IPS-18a (cell line): ENCODE data around the gene RFX7.

Source experiments
- H3K27ac ChIP-seq: one replicate; pipeline ENCODE4 v1.5.1; 2013; ENCODE audit warnings: low read length
- H3K27me3 ChIP-seq: one replicate; pipeline ENCODE4 v1.6.1; 2013; ENCODE audit warnings: mild to moderate bottlenecking, low read length; ENCODE audit not compliant: control insufficient read depth, insufficient read depth
- H3K36me3 ChIP-seq: one replicate; pipeline ENCODE4 v1.6.1; 2013; ENCODE audit warnings: low read depth, low read length; ENCODE audit not compliant: control insufficient read depth
- H3K4me1 ChIP-seq: one replicate; pipeline ENCODE4 v1.6.1; 2013; ENCODE audit warnings: low read depth, low read length; ENCODE audit not compliant: control insufficient read depth
- H3K4me3 ChIP-seq: one replicate; pipeline ENCODE4 v1.5.1; 2013; ENCODE audit warnings: low read length
- H3K9ac ChIP-seq: one replicate; pipeline ENCODE4 v1.6.1; 2013; ENCODE audit warnings: mild to moderate bottlenecking, low read length, moderate library complexity
- H3K9me3 ChIP-seq: one replicate; pipeline ENCODE4 v1.6.1; 2013; ENCODE audit warnings: low read depth, low read length; ENCODE audit not compliant: control insufficient read depth

Gene RFX7

DNA sequence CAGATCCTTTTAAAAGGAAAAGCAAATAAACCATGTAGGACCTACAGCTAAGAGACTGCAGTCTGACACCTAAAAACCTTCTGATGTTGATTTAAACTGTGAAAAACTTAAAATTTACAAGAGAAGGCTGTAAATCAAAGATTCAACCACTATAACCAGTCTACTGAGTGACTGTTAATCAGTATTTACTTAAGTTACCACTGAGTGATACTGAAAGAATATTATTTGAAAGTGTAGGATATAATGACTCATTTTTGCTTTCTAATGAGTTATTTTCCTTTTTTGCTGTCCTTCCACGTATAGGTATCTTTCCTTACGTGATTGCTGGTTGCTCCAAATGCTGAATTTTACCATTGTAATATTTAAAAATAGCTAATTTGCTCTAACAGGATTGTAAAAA lies 44.6 kb downstream of the RFX7 start:
- H3K27me3 ChIP-seq = no peaks in the 10 kb centered on the region
- no peaks in the 10 kb centered on the region for H3K36me3 ChIP-seq

DNA sequence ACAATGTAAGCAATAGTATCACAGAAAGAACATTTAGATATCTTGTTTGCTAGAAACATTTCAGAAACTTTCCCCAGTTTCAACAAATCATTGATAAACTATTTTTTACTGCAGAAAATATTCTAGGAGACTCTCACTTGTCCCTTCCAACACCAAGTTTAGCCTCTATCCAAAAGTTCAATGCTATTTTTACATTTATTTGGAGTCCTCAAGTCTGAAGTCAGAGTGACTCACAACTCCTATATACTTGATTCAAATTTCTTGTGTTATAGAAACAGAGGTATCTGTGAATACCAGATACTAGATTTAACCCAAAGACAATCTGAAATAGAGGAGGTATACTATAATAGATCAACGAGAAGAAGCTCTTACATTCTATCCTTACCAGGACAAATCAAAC lies 49.6 kb downstream of the RFX7 start:
- Histone ChIP-seq H3K4me1 (no peaks in the 10 kb centered on the region), H3K27ac (no peak overlapping the region), H3K27me3 (no peaks in the 10 kb centered on the region), H3K36me3 (no peaks in the 10 kb centered on the region), H3K9ac (no peak overlapping the region), H3K4me3 (no peak overlapping the region), H3K9me3 (no peaks in the 10 kb centered on the region)

More for the DNA sequence above, 44.6 kb downstream of the RFX7 start:
- Histone ChIP-seq H3K9me3 (no peaks in the 10 kb centered on the region), H3K4me3 (no peak overlapping the region), H3K4me1 (no peaks in the 10 kb centered on the region), H3K9ac (no peak overlapping the region), H3K27ac (no peak overlapping the region)

DNA sequence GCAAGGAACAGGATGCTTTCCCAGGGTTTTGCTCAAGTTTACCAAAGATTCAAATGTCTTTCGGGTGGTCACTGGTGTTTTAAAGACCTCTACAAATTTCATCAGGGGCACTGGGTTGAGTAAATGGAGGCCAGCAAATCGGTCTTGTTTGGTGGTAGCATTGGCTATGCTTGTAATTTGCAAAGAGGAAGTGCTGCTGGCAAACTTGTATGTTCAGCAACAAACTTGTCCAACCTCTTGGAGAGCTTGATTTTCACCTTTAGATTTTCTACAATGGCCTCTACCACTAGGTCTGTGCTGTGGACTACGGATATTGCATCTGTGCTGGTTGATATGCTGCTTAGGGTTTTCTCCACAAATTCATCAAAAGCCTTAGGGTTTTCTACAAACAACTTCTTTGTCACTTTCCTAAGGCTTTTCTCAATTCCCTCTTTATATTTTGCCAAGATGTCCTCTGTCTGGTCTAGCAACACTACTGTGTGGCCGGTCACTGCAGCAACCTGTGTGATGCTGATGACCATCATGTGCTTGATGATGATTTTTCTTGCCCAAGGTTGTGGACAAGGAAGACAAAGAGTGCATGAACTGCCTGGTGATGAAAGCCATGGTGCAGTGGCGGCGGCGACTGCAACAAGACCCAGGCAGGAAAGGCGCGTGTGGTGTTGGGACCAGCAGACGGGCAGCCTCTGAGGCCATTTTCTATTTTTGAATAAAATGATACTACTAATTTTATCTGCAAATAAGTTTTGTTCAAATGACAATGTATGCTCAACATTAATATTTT lies 50.8 kb downstream of the RFX7 start:
- Histone ChIP-seq H3K4me3 (no peak overlapping the region), H3K36me3 (no peaks in the 10 kb centered on the region), H3K9me3 (no peaks in the 10 kb centered on the region)

DNA sequence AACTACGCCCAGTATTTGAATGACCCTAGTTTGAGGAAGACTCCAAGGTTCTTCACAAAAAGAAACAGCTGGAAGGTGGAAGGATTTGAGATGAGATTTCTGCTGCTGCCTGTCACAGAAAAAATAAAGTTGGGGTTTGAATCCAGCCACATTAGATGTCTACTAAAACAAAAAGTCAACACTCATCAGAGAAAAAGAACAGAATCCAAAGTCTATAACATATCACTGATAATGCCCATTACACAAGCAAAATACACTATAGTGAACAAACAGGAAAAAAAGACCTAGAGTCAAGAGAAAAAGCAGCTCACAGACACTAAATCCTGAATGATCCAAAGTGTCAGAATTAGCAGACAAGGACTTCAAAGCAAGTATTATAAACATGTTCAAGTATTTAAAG lies 56.0 kb downstream of the RFX7 start:
- Histone ChIP-seq H3K4me3 (no peak overlapping the region), H3K9me3 (no peaks in the 10 kb centered on the region), H3K36me3 (no peaks in the 10 kb centered on the region), H3K4me1 (no peaks in the 10 kb centered on the region), H3K9ac (no peak overlapping the region), H3K27me3 (no peaks in the 10 kb centered on the region), H3K27ac (no peak overlapping the region)

More for the DNA sequence above, 50.8 kb downstream of the RFX7 start:
- no peaks in the 10 kb centered on the region for H3K27me3 ChIP-seq
- no peaks in the 10 kb centered on the region for H3K4me1 ChIP-seq
- H3K27ac ChIP-seq = no peak overlapping the region
- H3K9ac ChIP-seq = no peak overlapping the region

DNA sequence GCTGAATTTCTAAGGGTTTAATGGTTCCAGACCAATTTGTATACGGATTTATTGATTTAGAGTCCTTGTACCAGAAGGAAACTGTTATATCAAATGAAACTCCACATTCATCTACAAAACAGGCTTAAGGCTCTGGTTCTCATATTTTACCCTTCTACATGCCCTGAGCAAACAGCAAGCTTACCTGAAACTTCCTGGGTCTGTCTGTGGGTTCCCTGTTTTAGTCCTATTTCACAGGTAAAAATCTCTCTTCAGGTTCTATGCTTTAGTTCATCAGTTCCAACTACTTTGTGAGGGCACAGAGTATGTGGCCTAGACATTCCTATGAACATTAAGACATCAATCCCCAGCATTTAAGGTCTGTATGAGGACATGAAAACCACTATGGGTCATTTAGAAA lies 57.7 kb downstream of the RFX7 start:
- Histone ChIP-seq H3K36me3 (no peaks in the 10 kb centered on the region), H3K4me1 (no peaks in the 10 kb centered on the region), H3K4me3 (no peak overlapping the region), H3K27me3 (no peaks in the 10 kb centered on the region), H3K9me3 (no peaks in the 10 kb centered on the region), H3K27ac (no peak overlapping the region), H3K9ac (no peak overlapping the region)

DNA sequence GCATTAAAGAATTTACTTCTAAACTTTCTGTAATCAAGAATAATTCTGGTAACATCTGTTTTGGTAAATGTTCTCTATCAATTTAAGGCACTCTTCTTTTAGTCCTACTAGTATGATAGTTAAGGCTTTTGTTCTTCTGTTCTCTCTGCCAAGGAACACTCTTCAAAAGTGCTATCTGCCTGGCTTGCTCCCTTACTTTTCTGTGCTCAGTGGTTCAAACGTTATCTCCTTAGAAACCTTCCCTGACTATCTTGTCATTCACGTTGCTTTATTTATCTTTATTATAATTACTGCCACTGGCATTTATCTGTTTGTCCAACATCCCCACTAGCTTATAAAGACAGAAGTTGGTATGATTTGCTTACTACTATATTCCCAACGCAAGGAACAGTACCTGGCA lies 59.2 kb downstream of the RFX7 start:
- Histone ChIP-seq H3K9ac (no peak overlapping the region), H3K4me1 (no peaks in the 10 kb centered on the region), H3K27me3 (no peaks in the 10 kb centered on the region), H3K36me3 (no peaks in the 10 kb centered on the region), H3K4me3 (no peak overlapping the region), H3K27ac (no peak overlapping the region), H3K9me3 (no peaks in the 10 kb centered on the region)

DNA sequence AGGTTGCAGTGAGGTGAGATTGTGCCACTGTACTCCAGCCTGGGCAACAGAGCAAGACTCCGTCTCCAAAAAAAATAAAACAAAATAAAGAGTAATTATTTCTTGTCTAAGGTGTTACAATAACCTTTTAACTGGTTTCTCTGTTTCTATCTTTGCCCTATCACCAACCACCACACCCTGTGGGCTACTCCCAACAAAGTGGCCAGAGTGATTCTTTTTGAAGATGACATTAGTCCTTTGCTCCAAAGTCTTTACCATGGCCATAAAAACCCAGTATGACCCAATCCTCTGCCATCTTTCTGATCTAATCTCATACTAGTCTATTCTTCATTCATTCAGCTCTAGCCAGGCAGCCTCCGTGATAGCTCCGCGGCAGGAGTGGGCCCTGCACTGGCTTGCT lies 62.8 kb downstream of the RFX7 start:
- Histone ChIP-seq H3K4me1 (no peaks in the 10 kb centered on the region), H3K36me3 (no peaks in the 10 kb centered on the region), H3K9me3 (no peaks in the 10 kb centered on the region), H3K27me3 (no peaks in the 10 kb centered on the region), H3K9ac (no peak overlapping the region), H3K4me3 (no peak overlapping the region), H3K27ac (no peak overlapping the region)

DNA sequence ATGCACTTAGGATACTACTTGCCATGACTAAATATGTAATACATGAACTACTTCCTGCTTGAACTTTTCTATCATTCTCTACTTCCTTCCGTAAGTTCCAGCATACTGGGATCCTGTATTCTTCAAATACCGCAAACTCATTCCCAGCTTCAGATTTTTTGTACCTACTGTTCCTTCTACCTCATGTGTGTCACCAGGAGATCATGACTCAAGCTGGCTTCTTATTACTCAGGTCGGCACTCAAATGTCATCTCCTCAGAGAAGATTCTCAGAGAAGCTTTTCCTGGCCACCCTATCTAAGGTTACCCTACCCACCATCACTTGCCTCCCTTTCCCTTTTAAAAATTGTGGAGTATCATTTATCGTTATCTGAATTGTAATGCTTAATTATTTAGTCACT lies 66.7 kb downstream of the RFX7 start:
- Histone ChIP-seq H3K36me3 (peaks cover 17% of the 10 kb centered on the region), H3K4me1 (no peaks in the 10 kb centered on the region), H3K9ac (no peak overlapping the region), H3K27me3 (no peaks in the 10 kb centered on the region), H3K4me3 (no peak overlapping the region), H3K9me3 (no peaks in the 10 kb centered on the region), H3K27ac (no peak overlapping the region)

DNA sequence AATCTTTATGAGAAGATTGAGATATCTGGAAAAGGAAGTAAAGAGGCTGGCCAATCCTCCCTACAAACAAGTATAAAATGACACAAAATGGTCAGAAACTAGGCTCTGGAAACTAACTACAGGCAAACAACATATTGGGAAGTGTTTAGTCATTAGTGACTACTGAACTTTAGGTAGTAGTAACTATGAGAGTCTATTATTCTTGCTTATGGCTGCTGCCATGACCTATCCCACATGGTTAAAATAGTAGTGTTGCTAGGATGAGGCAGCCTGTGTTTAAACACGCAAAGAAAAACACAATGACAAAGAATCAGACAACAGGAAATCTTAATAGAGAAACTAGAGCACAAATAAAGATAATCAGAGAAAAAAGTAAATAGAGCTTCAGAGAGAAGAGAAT lies 67.9 kb downstream of the RFX7 start:
- Histone ChIP-seq H3K27ac (no peak overlapping the region), H3K36me3 (peaks cover 23% of the 10 kb centered on the region), H3K4me1 (no peaks in the 10 kb centered on the region), H3K9ac (no peak overlapping the region), H3K9me3 (no peaks in the 10 kb centered on the region), H3K4me3 (no peak overlapping the region), H3K27me3 (no peaks in the 10 kb centered on the region)

DNA sequence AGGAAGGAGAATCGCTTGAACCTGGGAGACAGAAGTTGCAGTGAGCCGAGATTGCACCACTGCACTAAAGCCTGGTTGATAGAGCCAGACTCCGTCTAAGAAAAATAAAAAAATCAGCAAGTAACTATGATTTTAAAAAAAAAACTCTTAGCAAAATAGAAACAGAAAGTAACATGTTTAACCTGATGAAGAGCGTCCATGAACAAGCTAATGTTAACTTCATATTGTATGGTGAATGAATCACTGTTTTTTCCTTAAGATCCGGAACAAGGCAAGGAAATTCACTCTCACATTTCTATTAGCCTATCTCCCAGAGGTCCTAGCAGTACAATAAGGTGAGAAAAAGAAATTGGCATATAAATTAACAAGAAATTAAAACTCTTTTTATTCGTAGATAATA lies 69.0 kb downstream of the RFX7 start:
- H3K36me3 ChIP-seq = peaks cover 23% of the 10 kb centered on the region
- no peak overlapping the region for H3K27ac ChIP-seq
- H3K9me3 ChIP-seq = no peaks in the 10 kb centered on the region
- H3K9ac ChIP-seq = no peak overlapping the region
- no peak overlapping the region for H3K4me3 ChIP-seq
- H3K27me3 ChIP-seq = no peaks in the 10 kb centered on the region
- no peaks in the 10 kb centered on the region for H3K4me1 ChIP-seq

DNA sequence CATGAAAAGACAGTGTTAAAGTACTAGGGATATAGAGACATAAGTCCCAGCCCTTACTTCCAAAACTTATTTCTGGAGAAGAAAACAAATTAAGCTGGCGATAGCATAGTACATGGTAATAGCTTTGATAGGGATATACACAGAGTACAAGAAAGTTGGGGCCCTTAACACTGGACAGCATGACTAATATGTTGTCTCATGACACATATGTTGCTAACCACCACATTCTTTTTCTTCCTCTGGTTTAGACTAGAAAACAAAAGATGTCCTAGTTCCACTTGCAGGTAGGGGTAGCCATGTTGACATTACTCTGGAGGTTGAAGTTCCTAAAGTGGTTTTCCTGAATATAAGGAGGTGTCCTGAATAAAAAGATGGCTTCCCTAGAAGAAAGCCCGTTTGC lies 75.3 kb downstream of the RFX7 start:
- Histone ChIP-seq H3K36me3 (peaks cover 20% of the 10 kb centered on the region), H3K4me3 (no peak overlapping the region), H3K27ac (no peak overlapping the region), H3K9ac (no peak overlapping the region), H3K9me3 (no peaks in the 10 kb centered on the region), H3K4me1 (no peaks in the 10 kb centered on the region), H3K27me3 (no peaks in the 10 kb centered on the region)

DNA sequence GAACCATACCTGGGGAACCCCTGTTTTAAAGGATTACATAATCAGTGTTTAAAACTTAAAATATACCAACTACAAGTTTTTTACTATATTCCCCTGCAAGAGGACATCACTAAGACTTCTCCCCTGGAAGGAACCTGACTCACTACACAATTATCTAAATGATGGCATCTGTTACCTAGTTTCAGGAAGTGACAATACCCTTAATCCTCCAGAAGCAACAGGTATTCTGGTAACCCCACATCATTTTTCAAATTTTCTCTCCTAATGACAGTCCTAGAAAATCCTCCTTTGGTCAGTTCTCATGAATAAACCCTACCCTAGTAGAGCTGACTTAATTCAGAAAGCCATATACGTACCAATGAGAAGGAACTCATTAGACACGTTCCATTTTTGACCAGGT lies 78.4 kb downstream of the RFX7 start:
- H3K36me3 ChIP-seq = no peaks in the 10 kb centered on the region
- H3K4me1 ChIP-seq = peaks cover 4% of the 10 kb centered on the region
- no peaks in the 10 kb centered on the region for H3K27me3 ChIP-seq
- H3K9ac ChIP-seq = no peak overlapping the region
- H3K9me3 ChIP-seq = no peaks in the 10 kb centered on the region
- no peak overlapping the region for H3K27ac ChIP-seq
- H3K4me3 ChIP-seq = no peak overlapping the region
